Measurements from ENCODE around the gene SETBP1.

The SETBP1 gene

GRCh38 chr18:45046228-45046627 lies 365.5 kb downstream of the SETBP1 start:
- FAIRE-seq (no peak), DNase-seq (ENCODE audit: insufficient read length) (no peak)
- TF ChIP-seq TAF1 (IDR thresholded peaks at IDR 0.05; ENCODE audit: borderline replicate concordance, low read depth, low read length) (no peak), POLR2A (IDR thresholded peaks at IDR 0.05; ENCODE audit: low read depth, low read length) (no peak), POLR2AphosphoS5 (IDR thresholded peaks at IDR 0.05; ENCODE audit: low read depth, low read length) (no peak)

DNA sequence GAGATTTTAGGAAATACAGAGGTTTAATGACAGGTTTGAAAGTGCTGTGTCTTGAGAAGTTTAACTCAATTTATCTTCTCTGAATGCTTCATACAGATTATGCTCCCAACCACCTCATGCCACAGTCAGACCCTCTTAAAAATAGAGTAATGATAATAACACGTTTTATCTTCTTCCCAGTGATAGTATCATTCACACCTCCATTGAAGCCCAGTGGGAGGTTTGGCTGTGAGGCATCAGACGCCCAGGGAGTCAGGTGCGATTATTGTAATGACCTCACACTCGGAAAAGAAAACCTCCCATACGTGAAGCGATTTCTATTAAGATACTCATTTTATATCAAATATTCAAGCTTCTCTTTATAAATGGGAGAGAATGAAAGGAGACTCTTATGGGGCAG lies 366.3 kb downstream of the SETBP1 start:
- DNase-seq (ENCODE audit: insufficient read length) (no peak), FAIRE-seq (no peak)
- TF ChIP-seq TAF1 (IDR thresholded peaks at IDR 0.05; ENCODE audit: borderline replicate concordance, low read depth, low read length) (no peak), POLR2A (IDR thresholded peaks at IDR 0.05; ENCODE audit: low read depth, low read length) (no peak), POLR2AphosphoS5 (IDR thresholded peaks at IDR 0.05; ENCODE audit: low read depth, low read length) (no peak)

GRCh38 chr18:45049578-45050319 lies 369.1 kb downstream of the SETBP1 start:
- DNase-seq (ENCODE audit: insufficient read length) (no peak), FAIRE-seq (no peak)
- no peak for TF ChIP-seq TAF1 (IDR thresholded peaks at IDR 0.05; ENCODE audit: borderline replicate concordance, low read depth, low read length)
- TF ChIP-seq POLR2A (IDR thresholded peaks at IDR 0.05; ENCODE audit: low read depth, low read length) = no peak
- no peak for TF ChIP-seq POLR2AphosphoS5 (IDR thresholded peaks at IDR 0.05; ENCODE audit: low read depth, low read length)

- FAIRE-seq = no peak
- no peak for TF ChIP-seq POLR2A (IDR thresholded peaks at IDR 0.05; ENCODE audit: low read depth, low read length)
- TF ChIP-seq POLR2AphosphoS5 (IDR thresholded peaks at IDR 0.05; ENCODE audit: low read depth, low read length) = no peak
- TF ChIP-seq TAF1 (IDR thresholded peaks at IDR 0.05; ENCODE audit: borderline replicate concordance, low read depth, low read length) = no peak
- DNase-seq (ENCODE audit: insufficient read length) = no peak
Observed at GRCh38 chr18:45050712-45051601, 370.3 kb downstream of the SETBP1 start.

- DNase-seq (ENCODE audit: insufficient read length) (no peak), FAIRE-seq (no peak)
- TF ChIP-seq POLR2A (IDR thresholded peaks at IDR 0.05; ENCODE audit: low read depth, low read length) (no peak), TAF1 (IDR thresholded peaks at IDR 0.05; ENCODE audit: borderline replicate concordance, low read depth, low read length) (no peak), POLR2AphosphoS5 (IDR thresholded peaks at IDR 0.05; ENCODE audit: low read depth, low read length) (no peak)
Observed at GRCh38 chr18:45054636-45055035, 373.9 kb downstream of the SETBP1 start.

- DNase-seq (ENCODE audit: insufficient read length) (no peak), FAIRE-seq (no peak)
- TF ChIP-seq POLR2AphosphoS5 (IDR thresholded peaks at IDR 0.05; ENCODE audit: low read depth, low read length) (no peak), POLR2A (IDR thresholded peaks at IDR 0.05; ENCODE audit: low read depth, low read length) (no peak), TAF1 (IDR thresholded peaks at IDR 0.05; ENCODE audit: borderline replicate concordance, low read depth, low read length) (no peak)
Observed at GRCh38 chr18:45055811-45056210, 375.1 kb downstream of the SETBP1 start.

GRCh38 chr18:45056926-45057325 lies 376.2 kb downstream of the SETBP1 start:
- no peak for TF ChIP-seq POLR2A (IDR thresholded peaks at IDR 0.05; ENCODE audit: low read depth, low read length)
- TF ChIP-seq POLR2AphosphoS5 (IDR thresholded peaks at IDR 0.05; ENCODE audit: low read depth, low read length) = no peak
- no peak for TF ChIP-seq TAF1 (IDR thresholded peaks at IDR 0.05; ENCODE audit: borderline replicate concordance, low read depth, low read length)
- FAIRE-seq (no peak), DNase-seq (ENCODE audit: insufficient read length) (no peak)

GRCh38 chr18:45057955-45058600 lies 377.4 kb downstream of the SETBP1 start:
- FAIRE-seq (no peak), DNase-seq (ENCODE audit: insufficient read length) (no peak)
- no peak for TF ChIP-seq POLR2AphosphoS5 (IDR thresholded peaks at IDR 0.05; ENCODE audit: low read depth, low read length)
- TF ChIP-seq POLR2A (IDR thresholded peaks at IDR 0.05; ENCODE audit: low read depth, low read length) = no peak
- no peak for TF ChIP-seq TAF1 (IDR thresholded peaks at IDR 0.05; ENCODE audit: borderline replicate concordance, low read depth, low read length)

GRCh38 chr18:45059695-45060094 lies 379.0 kb downstream of the SETBP1 start:
- DNase-seq (ENCODE audit: insufficient read length) (no peak), FAIRE-seq (no peak)

DNA sequence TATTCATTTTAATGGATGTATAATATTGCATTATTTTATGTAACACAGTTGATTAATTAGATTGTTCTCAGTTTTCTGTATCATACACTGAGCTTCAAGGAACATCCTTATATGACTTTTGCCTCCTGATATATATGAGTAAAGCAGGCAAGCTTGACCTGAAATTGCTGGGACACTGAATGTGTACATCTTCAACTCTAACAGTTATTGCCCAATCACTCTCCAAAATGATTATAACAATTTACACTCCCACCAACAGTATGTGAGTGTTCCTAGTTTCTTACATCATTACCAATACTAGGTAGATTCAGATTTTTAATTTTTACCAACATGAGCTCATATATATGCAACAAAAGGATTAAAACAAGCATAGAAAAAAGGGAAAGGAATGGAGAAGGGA lies 379.4 kb downstream of the SETBP1 start:
- DNase-seq (ENCODE audit: insufficient read length) (no peak), FAIRE-seq (no peak)
- no peak for TF ChIP-seq TAF1 (IDR thresholded peaks at IDR 0.05; ENCODE audit: borderline replicate concordance, low read depth, low read length)
- TF ChIP-seq POLR2AphosphoS5 (IDR thresholded peaks at IDR 0.05; ENCODE audit: low read depth, low read length) = no peak
- TF ChIP-seq POLR2A (IDR thresholded peaks at IDR 0.05; ENCODE audit: low read depth, low read length) = no peak

More at GRCh38 chr18:45059695-45060094, 379.0 kb downstream of the SETBP1 start:
- TF ChIP-seq POLR2AphosphoS5 (IDR thresholded peaks at IDR 0.05; ENCODE audit: low read depth, low read length) (no peak), POLR2A (IDR thresholded peaks at IDR 0.05; ENCODE audit: low read depth, low read length) (no peak), TAF1 (IDR thresholded peaks at IDR 0.05; ENCODE audit: borderline replicate concordance, low read depth, low read length) (no peak)

DNA sequence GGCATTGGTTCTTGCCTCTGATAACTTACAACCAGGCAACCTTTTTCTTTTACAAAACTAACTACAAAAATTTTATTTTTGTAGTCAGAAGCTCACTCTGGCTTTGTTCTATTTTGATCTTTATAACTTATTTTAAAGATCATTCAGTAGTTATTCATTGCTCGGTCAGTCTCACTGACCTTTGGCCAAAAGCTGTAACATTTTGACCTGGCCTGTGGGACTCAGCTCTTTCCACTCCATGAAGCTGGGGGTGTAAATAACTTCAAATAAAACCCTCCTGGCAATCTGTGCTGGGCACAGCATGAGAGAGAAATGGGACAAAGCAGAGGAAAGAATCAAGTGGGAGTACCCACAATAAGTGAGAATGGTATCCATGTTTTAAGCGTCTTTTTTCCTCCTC lies 380.7 kb downstream of the SETBP1 start:
- no peak for DNase-seq (ENCODE audit: insufficient read length)
- no peak for FAIRE-seq
- TF ChIP-seq POLR2A (IDR thresholded peaks at IDR 0.05; ENCODE audit: low read depth, low read length) (no peak), POLR2AphosphoS5 (IDR thresholded peaks at IDR 0.05; ENCODE audit: low read depth, low read length) (no peak), TAF1 (IDR thresholded peaks at IDR 0.05; ENCODE audit: borderline replicate concordance, low read depth, low read length) (no peak)
